Motor neuron (in vitro differentiated cells): Measurements from ENCODE around the gene CDC6. TPM values are rescaled to one million over a fixed set of nuclear protein-coding genes. Genes with fewer than 3 reads are reported as not detected.

Experiments used
- ATAC-seq, 8 experiments: fragments of 200-7000 bp; cut with Tn5 transposase; replicated peaks in 6 of 8; 2 replicates each; pipeline ENCODE4 v1.8.0; 2021; ENCODE audit warnings: mild to moderate bottlenecking in 8 of 8, moderate library complexity in 8 of 8
- H3K27ac ChIP-seq, 2 donors: fragments of 250-450 bp; sonication (Bioruptor Pico); 2 replicates each; pipeline ENCODE4 v1.9.0; 2021; ENCODE audit warnings: antibody characterized with exemption in 2 of 2, mild to moderate bottlenecking in 2 of 2, moderate library complexity in 1 of 2
- H3K4me1 ChIP-seq, 2 donors: fragments of 250-450 bp; sonication (Bioruptor Pico); replicated peaks in 1 of 2; 2 replicates each; pipeline ENCODE4 v1.6.1; 2021; ENCODE audit warnings: antibody characterized with exemption in 2 of 2, mild to moderate bottlenecking in 2 of 2, moderate library complexity in 1 of 2
- H3K4me3 ChIP-seq, 5 donors: fragments of 250-450 bp; sonication (Bioruptor Pico); 2 replicates each; pipeline ENCODE4 v1.9.0; 2021; ENCODE audit warnings: antibody characterized with exemption in 5 of 5, mild to moderate bottlenecking in 5 of 5, moderate library complexity in 4 of 5
- WGBS, 10 experiments: fragments of 450-650 bp; shearing (Covaris generic); methylation state at CpG; one replicate each; pipeline ENCODE4 v1.0.0; 2022; 5-methylcytosine and 5-hydroxymethylcytosine counted together
- in situ Hi-C, 9 experiments: fragments of 400-800 bp; cut with MboI; loops; one replicate each; pipeline ENCODE4 v1.15.0; 2021; ENCODE audit warnings: low sequenced_read_pairs in 9 of 9, low pct_unique_long_range_greater_than_20kb in 2 of 9; ENCODE audit not compliant: unreplicated experiment in 9 of 9
- total RNA-seq, 8 experiments: library from RNA; unstranded; fragments of 300-600 nt; gene quantifications; 2 replicates each; pipeline versions ENCODE4 v1.2.3 to v1.2.4, GENCODE V29; 2022

The CDC6 gene
- total RNA-seq, 8 experiments from 2014 or later = 1.7 to 30.9 (median 3.6) TPM

DNA sequence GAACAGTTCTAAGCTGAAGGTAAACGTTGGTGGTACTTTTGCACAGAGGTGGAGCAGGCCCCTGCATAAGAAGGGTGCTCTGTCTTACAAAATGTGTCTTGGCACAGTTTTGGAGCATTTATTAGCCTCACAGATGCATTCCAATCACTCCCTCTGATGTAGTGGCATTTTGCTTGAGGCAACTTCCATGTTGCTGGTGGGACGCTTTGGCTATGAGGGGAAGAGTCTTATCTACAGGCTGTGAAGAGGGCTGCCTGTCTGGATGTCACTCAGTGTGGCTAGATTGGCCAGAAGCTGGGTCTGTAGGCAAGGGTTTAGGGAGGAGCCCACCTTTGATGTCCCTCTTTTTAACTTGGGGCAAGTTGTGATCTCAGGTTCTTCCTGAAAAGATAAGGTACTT lies 18.7 kb downstream of the CDC6 start:
- H3K27ac ChIP-seq = peak overlapping the region in 1 of 2 donors; percentile 30
- no peak overlapping the region for H3K4me3 ChIP-seq
- peaks cover 62% of the 10 kb centered on the region in 2 donors for H3K4me1 ChIP-seq
- in situ Hi-C loops = loop anchor here in 5 of 9 experiments (10.0 kb wide), 2 partner anchors 48 to 228 kb away; no protein-coding TSS in a partner anchor
- WGBS, 10 experiments = 19 to 100% (median 49%) methylated on average over 1 to 2 of the region's 2 CpGs; no CpG with 5 or more reads in 4 of the 10 experiments
- ATAC-seq = no peak

DNA sequence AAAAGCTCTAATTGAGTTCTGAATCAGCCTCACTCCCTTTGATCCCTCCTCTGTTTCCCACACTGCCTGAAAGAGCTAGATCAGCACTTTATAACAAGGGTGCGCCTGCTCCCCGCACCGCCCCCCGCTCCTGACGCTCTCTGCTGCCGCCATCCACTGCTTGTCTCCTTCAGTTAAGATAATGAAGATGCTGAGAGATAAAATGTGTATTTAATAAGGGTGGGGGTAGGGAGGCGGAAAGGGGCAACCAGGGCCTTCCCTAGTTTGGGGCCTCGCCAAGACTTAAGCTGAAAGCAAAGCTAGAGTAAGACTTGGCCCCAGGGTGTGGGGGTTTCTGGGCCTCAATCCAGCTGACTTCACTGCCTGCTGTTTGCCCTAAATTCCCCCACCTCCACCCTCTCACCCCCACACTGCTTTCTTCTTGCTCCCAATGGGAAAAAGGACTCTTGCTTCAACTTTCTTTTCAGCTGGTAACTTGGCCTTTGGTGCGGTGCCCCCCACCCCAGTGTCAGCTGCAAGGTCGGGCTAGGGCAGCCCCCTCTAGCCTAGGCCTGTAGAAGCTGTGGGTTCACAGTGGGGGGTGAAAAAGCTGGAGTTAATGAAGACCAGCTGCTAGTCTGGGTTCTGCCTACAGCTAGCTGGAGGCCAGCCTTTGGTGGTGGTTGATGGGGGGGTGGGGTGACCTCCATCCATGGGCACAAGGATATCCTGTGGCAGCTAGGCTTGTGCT lies 19.5 kb downstream of the CDC6 start:
- peak; percentile 17 to 71 (median 48) for ATAC-seq
- in situ Hi-C loops = loop anchor here in 5 of 9 experiments (10.0 kb wide), 2 partner anchors 48 to 228 kb away; no protein-coding TSS in a partner anchor
- Histone ChIP-seq H3K27ac (peak overlapping the region in 1 of 2 donors; percentile 30), H3K4me3 (no peak overlapping the region), H3K4me1 (peaks cover 64% of the 10 kb centered on the region in 2 donors)
- WGBS, 10 experiments = 0 to 31% (median 7%) methylated on average over 2 to 7 of the region's 10 CpGs; no CpG with 5 or more reads in 3 of the 10 experiments

DNA sequence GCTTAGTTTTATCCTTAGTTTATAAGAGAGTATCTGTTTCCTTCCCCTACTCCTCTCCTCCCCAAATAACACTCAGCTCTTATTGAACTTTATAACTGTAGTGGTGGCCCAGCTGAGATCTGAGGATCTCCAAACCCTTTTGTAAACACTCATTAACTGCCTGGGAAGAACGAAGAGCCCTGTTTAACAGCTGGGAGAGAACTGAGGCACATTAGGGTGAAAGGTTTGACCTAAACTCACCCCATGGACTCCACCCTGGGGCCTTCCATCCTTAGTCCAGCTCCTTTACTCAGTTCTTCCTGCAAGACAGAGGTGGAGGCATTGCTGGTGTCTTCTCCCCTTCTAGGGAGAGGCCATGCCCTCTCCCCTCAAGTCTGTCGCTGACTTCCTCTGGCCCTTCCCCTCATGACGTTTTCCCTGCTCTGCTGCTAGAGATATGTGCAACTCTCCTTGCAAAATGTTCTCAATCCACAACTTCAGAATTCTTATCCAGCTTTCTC lies 20.1 kb downstream of the CDC6 start:
- in situ Hi-C loops = loop anchor here in 5 of 9 experiments (10.0 kb wide), 2 partner anchors 47 to 227 kb away; no protein-coding TSS in a partner anchor
- ATAC-seq = no peak
- 0 to 56% (median 13%) methylated on average over 1 to 3 of the region's 3 CpGs; no CpG with 5 or more reads in 4 of the 10 experiments for WGBS, 10 experiments
- H3K4me3 ChIP-seq = no peak overlapping the region
- H3K4me1 ChIP-seq = peaks cover 68 to 69% of the 10 kb centered on the region in 2 donors
- no peak overlapping the region for H3K27ac ChIP-seq

DNA sequence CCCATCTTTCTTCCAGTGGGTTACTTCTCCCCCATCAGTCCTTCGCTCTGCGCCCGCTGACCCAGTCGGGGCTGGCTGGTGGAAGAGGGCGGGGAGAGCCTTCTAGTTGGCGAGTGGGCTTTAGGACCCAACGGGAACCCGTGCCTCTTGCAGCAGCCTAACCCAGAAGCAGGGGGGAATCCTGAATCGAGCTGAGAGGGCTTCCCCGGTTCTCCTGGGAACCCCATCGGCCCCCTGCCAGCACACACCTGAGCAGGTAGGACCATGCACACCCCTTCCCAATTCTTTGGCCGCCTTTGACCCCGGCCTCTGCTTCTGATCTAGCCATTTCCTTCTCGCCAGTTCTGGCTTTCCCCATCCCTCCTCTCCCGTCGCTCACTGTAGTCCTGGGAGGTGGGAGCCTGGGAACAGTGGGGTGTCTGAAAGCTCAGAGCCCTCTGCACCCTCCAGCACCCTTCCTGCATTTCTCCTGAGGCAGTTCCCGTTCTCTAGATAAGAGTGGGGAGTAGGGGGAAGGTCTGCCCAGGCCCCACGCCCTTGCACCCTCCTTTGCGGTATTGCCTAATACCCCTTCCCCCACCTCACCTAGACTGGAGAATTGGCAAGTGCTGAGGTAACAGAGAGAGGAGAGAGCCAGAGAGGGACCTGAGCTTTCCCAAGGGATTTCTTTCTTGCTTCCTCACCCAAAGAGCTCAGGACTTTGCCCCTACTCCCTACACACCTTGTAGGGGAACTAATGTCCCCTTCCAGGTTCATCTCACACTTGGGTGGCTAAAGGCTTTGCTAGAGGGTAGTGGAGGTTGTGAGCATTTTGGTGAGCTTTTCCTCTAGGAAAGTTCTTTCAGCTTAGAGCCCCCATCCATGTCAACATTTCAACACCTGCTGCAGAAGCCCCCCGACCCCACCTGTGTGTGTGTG lies 21.6 kb downstream of the CDC6 start, which contains the start of gene RARA:
Gene RARA (plus strand): TSS at position 150 of the 918 bp plus-strand sequence. CDS start 22,039 bp downstream, outside the sequence.
- 0 to 100% (median 14%) methylated on average over 1 to 6 of the region's 20 CpGs; no CpG with 5 or more reads in 1 of the 10 experiments for WGBS, 10 experiments
- H3K4me1 ChIP-seq = peaks cover 69 to 73% of the 10 kb centered on the region in 2 donors
- H3K27ac ChIP-seq = peak within 1 kb of the TSS; percentile 48 to 52
- H3K4me3 ChIP-seq = peak within 1 kb of the TSS; percentile 57 to 94 (median 79)
- in situ Hi-C loops = loop anchor here in 5 of 9 experiments (10.0 kb wide), 2 partner anchors 46 to 226 kb away; no protein-coding TSS in a partner anchor
- ATAC-seq = peak; percentile 11 to 83 (median 74)

DNA sequence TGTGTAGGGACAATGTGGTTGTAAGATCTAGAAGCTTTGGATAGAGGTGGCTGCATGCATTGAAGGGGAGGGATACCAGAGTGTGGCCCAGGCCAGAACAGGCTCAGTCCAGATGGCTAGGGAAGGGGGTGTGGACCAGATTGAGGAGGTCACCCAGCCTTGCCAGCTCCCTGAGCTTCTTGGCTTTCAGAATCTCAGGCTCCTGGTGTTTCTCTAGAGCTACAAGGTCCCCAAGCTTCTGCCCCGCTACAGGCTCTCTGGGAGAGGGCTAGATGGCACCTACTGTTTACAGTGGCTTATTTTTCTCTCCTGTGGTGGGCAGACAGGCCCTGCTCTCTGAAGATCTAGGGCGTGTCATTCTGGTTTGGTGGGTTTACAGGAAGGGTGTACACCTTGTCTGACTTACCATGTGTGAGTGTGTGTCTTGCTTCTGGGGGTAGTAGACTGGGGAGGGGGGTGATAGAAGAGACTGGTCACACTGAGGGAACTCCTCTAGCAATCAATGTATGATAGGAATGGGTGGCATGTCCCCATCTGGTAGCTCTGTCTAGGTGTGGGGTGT lies 22.4 kb downstream of the CDC6 start:
- ATAC-seq = peak in 6 of 8 experiments; percentile 21 to 68 (median 38)
- H3K4me1 ChIP-seq = peaks cover 69 to 75% of the 10 kb centered on the region in 2 donors
- peak overlapping the region in 1 of 2 donors; percentile 3 for H3K27ac ChIP-seq
- in situ Hi-C loops = loop anchor here in 5 of 9 experiments (10.0 kb wide), 2 partner anchors 45 to 225 kb away; no protein-coding TSS in a partner anchor
- H3K4me3 ChIP-seq = peak overlapping the region; percentile 57 to 94 (median 79)
- 50 to 100% (median 68%) methylated on average over 1 of the region's 2 CpGs; no CpG with 5 or more reads in 6 of the 10 experiments for WGBS, 10 experiments

DNA sequence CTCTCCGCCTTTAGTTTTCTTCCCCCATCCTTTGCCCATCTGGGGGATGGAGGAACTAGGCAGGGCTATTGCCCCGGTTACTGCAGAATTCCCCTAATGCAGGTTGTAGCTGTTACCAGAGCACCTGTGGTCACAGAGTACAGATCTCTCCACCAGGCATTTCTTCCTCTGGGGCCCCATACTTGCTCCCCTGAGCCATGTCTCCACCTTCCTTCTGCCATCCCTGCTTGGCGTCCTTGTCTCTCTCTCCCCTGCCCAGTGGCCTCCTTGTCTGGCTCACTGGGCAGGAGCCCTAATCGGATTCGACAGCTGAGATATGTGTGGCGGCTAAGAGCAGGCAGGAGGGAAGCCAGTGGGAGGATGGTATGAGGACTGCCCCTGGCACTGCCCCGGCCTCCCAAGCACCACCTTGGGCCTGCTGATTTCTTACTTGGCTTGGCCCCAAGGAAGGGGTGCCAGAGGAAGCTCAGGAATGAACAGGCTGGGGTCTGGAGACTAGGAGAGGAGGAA lies 23.3 kb downstream of the CDC6 start:
- no peak for ATAC-seq
- no peak overlapping the region for H3K27ac ChIP-seq
- no peak overlapping the region for H3K4me3 ChIP-seq
- in situ Hi-C loops = no loop called here
- H3K4me1 ChIP-seq = peaks cover 78 to 82% of the 10 kb centered on the region in 2 donors
- 68 to 100% (median 85%) methylated on average over 1 to 5 of the region's 7 CpGs; no CpG with 5 or more reads in 3 of the 10 experiments for WGBS, 10 experiments

DNA sequence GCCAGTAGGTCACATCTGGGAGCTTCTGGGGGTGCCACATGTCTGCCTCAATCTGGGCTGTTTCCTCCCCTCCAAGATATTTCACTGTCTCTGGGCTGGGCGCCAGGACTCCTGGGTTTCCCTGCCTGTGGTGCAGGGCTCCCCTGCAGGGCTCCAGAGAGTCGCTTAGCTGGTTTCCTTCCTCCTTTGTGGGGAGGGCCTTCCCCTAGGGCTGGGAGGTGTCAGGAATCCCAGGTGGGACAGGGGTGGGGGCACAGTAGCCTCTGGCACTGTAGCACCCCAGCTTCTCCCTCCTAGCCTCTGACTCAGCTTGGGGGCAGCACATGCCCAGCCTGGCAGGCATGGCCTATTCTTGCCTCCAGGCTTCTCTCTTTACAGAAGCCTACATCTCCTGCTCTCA lies 23.9 kb downstream of the CDC6 start:
- in situ Hi-C loops = no loop called here
- no peak overlapping the region for H3K4me3 ChIP-seq
- H3K27ac ChIP-seq = no peak overlapping the region
- peaks cover 79 to 83% of the 10 kb centered on the region in 2 donors for H3K4me1 ChIP-seq
- 71 to 75% methylated on average over 1 to 2 of the region's 2 CpGs; no CpG with 5 or more reads in 8 of the 10 experiments for WGBS, 10 experiments
- no peak for ATAC-seq

DNA sequence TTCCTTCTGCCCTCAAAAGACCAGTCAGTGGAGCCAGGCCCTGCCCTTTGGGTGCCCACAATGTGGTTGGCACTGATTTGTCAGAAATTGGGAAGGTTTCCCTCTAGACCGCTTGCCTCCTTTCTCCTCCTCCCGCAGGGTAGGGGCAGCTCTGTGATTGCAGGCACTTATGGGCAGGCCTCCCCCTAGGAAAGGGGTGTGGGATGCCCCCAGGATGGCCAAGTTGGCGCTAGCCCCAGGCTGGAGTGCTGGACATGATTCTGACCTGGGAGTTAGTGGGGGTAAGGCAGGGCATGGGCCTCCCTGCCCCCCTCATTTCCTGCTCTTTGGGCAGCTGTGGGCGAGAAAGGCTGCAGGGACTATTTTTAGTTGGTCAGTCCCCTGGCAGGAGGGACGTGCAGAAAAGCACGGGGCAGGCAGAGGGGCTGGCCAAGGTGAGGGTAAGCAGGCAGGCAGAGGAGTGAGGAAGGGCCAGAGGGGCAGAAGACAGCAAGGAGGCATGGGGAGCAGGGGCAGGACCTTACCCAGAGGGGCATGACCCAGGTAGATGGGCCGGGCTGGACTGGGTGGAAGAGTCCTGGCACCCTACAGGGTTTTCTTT lies 24.6 kb downstream of the CDC6 start:
- Histone ChIP-seq H3K4me1 (peaks cover 79 to 82% of the 10 kb centered on the region in 2 donors), H3K27ac (no peak overlapping the region), H3K4me3 (no peak overlapping the region)
- no peak for ATAC-seq
- in situ Hi-C loops = no loop called here
- WGBS, 10 experiments = 53 to 100% (median 86%) methylated on average over 1 to 2 of the region's 7 CpGs; no CpG with 5 or more reads in 7 of the 10 experiments

DNA sequence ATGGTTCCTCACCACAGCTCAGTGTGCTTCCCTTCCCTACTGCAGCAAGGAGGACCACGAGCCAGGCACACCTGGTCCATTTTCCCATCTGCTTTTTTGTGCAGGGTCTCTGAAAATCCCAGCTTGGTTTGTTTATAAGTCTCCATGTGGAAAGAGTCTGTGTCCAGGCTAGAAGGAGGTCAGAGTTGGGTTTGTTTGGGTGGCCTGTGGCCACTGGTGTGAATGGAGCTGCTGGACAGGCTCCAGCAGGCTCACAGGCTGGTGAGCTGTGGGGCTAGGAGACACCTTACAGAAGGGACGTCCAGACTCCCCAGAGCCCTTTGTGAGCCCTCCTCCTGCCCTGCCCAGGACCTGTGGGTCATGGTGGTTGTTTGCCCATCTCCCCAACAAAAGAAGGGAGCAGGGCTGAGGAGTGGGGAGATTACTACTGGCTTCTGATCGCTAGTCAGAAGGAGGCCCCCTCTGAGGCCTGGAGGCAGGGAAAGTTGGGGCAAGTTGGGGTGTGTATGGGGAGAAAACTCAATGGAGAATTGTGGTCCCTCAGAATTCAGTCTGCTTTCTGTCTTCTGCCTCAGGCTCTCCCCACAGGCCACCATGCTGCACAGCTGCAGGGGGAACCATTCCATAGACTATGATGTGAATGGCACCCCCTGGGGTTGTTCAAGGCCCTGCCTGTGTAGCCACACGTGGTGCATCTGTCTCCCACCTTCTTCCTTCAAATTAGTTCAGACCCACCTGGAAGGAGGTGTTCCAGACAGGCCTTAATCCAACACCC lies 25.4 kb downstream of the CDC6 start:
- Histone ChIP-seq H3K27ac (peak overlapping the region; percentile 31 to 55), H3K4me1 (peaks cover 74 to 80% of the 10 kb centered on the region in 2 donors), H3K4me3 (no peak overlapping the region)
- in situ Hi-C loops = no loop called here
- WGBS, 10 experiments = 50 to 100% (median 67%) methylated on average over 1 to 2 of the region's 4 CpGs; no CpG with 5 or more reads in 3 of the 10 experiments
- ATAC-seq = no peak

DNA sequence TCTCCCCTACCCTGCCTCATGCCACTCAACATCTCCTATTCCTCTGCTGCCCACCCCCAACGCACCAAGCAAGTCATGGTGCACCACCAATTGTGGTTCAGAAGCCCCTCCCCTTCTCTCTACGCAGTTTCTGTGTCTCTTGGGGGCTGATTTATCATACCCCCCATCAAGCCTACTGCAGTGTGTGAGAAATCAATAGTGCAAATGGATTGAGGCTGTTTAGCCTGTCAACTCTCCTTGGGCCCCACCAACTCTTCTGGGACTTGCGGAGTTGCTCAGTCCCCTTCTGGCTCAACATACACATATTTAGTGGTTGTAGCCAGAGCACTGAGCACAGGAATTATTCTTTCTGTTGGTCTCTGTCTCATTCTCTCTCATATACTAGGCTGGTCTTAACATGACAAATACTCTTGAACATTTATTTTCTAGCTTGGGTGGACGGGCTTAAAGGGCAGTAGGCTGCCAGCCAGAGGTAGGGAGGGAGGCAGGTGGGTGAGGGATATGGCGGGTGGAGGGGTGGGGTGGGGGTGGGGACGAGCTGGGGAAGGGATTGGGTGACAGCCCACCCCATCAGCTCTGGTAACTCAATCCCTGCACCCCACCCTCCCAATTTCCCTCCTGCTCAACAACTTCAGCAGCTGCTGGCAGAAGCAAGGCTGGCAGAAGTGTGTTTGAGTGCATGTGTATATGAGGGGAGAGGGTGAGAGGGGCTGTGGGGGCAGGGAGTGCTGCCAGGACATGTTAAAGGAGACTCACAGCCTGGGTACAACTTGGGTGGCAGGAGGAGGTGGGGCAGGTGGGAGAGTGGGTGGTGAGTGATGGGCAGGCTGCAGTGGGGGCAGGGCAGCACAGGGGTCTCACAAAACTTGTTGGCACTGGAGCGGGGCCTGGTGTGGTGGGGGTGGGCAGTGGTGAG lies 26.2 kb downstream of the CDC6 start:
- peak in 3 of 8 experiments; percentile 3 to 18 (median 3) for ATAC-seq
- 43 to 100% (median 68%) methylated on average over 1 to 2 of the region's 7 CpGs; no CpG with 5 or more reads in 6 of the 10 experiments for WGBS, 10 experiments
- H3K4me3 ChIP-seq = no peak overlapping the region
- in situ Hi-C loops = no loop called here
- peak overlapping the region; percentile 31 to 58 for H3K27ac ChIP-seq
- H3K4me1 ChIP-seq = peaks cover 73 to 77% of the 10 kb centered on the region in 2 donors
